NB4 (cell line): ENCODE measurements around the gene COX6B2.

ENCODE experiments used
- CTCF ChIP-seq: IDR thresholded peaks from one replicate; pipeline ENCODE4 v1.5.1; 2012; ENCODE audit warnings: low read depth, low read length
- POLR2A ChIP-seq: IDR thresholded peaks from 2 replicates; pipeline ENCODE4 v1.6.1; 2011; ENCODE audit warnings: mild to moderate bottlenecking; ENCODE audit not compliant: insufficient read length; ENCODE audit errors: extremely low read depth

- TF ChIP-seq POLR2A (no peak), CTCF (no peak)
Observed at GRCh38 chr19:55353356-55353802, 1.1 kb downstream of the COX6B2 start.
